RWPE1 (cell line): ENCODE measurements around the gene CDKN1B.

Experiments used
- CTCF ChIA-PET: fragments of 350-600 bp; sonication (Branson Sonifier 250); formaldehyde crosslinking; extraction: SDS; loops from one replicate; lab custom pipeline; 2021; lab: Yijun Ruan, JAX
- POLR2A ChIA-PET: fragments of 400-600 bp; formaldehyde crosslinking; extraction: SDS; loops from one replicate; lab custom pipeline; 2020; ENCODE audit warnings: antibody characterized with exemption; ENCODE audit not compliant: low non-redundant PET; lab: Yijun Ruan, JAX
- DNase-seq: peaks from one replicate; pipeline ENCODE4 v3.0.0; 2012; ENCODE audit warnings: low spot score
- H3K27ac ChIP-seq: fragments of 450-650 bp; 2 replicates; pipeline ENCODE4 v1.5.1; 2017
- TF ChIP-seq, protein P1 (sequence below): fragments of 450-650 bp; conservative IDR thresholded peaks from 2 replicates; pipeline ENCODE4 v1.5.1; 2017; ENCODE audit warnings: low read depth, mild to moderate bottlenecking

The CDKN1B gene

DNA sequence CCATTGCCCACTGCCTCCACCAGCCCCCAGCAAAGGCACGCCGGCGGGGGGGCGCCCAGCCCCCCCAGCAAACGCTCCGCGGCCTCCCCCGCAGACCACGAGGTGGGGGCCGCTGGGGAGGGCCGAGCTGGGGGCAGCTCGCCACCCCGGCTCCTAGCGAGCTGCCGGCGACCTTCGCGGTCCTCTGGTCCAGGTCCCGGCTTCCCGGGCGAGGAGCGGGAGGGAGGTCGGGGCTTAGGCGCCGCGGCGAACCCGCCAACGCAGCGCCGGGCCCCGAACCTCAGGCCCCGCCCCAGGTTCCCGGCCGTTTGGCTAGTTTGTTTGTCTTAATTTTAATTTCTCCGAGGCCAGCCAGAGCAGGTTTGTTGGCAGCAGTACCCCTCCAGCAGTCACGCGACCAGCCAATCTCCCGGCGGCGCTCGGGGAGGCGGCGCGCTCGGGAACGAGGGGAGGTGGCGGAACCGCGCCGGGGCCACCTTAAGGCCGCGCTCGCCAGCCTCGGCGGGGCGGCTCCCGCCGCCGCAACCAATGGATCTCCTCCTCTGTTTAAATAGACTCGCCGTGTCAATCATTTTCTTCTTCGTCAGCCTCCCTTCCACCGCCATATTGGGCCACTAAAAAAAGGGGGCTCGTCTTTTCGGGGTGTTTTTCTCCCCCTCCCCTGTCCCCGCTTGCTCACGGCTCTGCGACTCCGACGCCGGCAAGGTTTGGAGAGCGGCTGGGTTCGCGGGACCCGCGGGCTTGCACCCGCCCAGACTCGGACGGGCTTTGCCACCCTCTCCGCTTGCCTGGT lies at the start of gene CDKN1B:
Gene CDKN1B (plus strand): TSS at position 576 of the 793 bp plus-strand sequence. CDS start 472 bp downstream, outside the sequence.
- CTCF ChIA-PET = interaction anchor here (0.7 kb wide), 1 partner anchor 462 kb away, joined by 4 read pairs; no protein-coding TSS in a partner anchor
- peak; percentile 82 for DNase-seq
- POLR2A ChIA-PET = interaction anchor here (0.7 to 1.5 kb wide), 4 partner anchors 9 to 1137 kb away, joined by 3 to 4 read pairs (median 3); partner anchors contain the start of gene BORCS5
- TF ChIP-seq, protein P1, sequence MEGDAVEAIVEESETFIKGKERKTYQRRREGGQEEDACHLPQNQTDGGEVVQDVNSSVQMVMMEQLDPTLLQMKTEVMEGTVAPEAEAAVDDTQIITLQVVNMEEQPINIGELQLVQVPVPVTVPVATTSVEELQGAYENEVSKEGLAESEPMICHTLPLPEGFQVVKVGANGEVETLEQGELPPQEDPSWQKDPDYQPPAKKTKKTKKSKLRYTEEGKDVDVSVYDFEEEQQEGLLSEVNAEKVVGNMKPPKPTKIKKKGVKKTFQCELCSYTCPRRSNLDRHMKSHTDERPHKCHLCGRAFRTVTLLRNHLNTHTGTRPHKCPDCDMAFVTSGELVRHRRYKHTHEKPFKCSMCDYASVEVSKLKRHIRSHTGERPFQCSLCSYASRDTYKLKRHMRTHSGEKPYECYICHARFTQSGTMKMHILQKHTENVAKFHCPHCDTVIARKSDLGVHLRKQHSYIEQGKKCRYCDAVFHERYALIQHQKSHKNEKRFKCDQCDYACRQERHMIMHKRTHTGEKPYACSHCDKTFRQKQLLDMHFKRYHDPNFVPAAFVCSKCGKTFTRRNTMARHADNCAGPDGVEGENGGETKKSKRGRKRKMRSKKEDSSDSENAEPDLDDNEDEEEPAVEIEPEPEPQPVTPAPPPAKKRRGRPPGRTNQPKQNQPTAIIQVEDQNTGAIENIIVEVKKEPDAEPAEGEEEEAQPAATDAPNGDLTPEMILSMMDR = no peak
- peak within 1 kb of the TSS; percentile 99 for H3K27ac ChIP-seq

DNA sequence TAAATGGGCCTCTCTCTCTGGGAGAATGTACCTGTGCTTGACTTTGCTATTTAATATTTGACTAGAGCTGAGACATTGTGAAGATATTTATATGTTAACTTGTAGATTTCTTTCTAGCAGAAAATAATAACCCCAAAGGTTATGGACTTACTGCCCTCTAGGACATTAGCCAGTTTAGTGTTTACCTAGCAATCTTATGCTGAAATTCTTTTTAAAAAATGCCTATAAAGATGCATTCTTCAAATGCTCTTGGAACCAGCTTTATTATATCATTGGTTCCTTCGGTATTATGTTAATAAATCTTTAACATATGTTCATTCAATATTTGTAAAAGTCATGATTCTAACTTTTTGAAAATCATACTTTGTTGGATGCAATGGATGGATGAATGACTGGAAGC lies 49.2 kb upstream of the CDKN1B start:
- H3K27ac ChIP-seq = no peak overlapping the region
- CTCF ChIA-PET = interaction anchor here (0.5 kb wide), 1 partner anchor 528 kb away, joined by 10 read pairs; no protein-coding TSS in a partner anchor
- POLR2A ChIA-PET = no interaction called here
- no peak for DNase-seq
- TF ChIP-seq, protein P1 = no peak

DNA sequence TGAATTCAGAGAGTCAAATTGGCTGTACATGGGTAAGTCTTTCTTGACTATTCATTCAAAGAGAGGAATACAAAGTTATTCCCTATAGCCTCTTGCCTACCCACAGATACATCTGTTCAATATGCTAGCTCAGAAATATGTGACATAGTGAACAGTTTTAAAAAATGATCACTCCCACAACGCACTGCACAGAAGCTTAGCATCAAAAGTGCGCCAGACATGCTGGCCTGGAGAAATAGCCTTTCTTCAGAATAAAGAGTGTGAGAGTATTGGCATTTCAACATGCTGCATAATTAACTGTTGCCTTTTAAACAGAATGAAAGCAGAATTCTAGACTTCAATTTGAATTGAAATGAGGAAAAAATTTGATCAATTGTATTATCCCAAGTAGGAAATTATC lies 48.1 kb upstream of the CDKN1B start:
- CTCF ChIA-PET = no interaction called here
- no peak for DNase-seq
- POLR2A ChIA-PET = no interaction called here
- no peak overlapping the region for H3K27ac ChIP-seq
- TF ChIP-seq, protein P1 = no peak

DNA sequence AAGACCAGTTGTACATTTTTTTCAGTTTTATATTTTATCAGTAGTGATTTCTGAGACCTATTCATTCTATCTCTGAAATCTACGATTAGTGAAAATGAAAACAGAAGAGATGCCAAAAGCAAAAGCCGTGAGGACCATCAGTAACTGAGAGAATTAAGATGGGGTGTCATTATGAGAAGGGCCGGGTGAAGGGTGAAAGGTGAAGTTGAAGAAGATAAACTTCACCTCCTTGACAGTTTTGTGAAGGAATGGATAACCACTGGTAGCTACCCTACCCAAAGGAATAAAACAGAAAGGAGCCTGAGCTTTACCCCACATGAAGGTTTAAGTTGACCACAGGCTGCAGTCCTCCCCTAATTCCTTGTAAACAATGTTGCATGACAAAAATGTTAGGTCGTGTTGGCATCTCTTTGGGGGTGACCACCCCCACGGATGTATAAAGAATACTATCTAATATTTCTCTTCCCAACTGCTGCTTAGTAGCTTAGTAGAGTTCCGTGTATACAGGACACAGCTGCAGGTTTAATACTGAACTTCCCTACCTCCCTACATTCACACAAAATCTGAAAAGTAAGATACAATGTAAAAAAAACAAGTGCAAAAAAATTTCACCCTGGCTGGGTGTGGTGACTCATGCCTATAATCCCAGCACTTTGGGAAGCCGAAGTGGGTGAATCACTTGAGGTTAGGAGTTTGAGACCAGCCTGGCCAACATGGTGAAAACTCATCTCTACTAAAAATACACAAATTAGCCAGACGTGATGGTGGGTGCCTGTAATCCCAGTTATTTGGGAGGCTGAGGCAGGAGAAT lies 45.1 kb upstream of the CDKN1B start:
- no peak overlapping the region for H3K27ac ChIP-seq
- DNase-seq = no peak
- ChIA-PET CTCF (interaction anchor here (0.7 kb wide), 2 partner anchors 27 to 84 kb away, joined by 3 to 4 read pairs; no protein-coding TSS in a partner anchor), POLR2A (no interaction called here)
- TF ChIP-seq, protein P1 = no peak

DNA sequence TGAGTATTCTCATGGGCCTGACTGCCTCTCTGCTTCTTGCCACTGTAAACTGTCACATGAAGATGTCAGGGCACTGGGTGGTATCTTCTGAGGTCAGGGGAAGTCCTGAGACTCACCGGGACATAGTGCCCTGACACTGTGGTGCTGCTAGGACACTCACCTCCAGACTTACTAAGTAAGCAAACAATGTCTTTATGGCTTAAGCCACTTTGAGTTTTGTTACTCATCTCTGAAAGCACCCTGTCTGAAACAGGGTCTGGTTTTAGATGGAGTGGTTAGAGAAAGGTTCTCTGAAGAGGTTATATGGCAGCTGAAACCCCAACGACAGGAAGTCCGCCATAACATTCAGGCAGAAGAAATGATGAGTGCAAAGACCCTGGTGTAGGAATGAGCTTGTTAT lies 43.9 kb upstream of the CDKN1B start:
- TF ChIP-seq, protein P1 = no peak
- H3K27ac ChIP-seq = no peak overlapping the region
- ChIA-PET POLR2A (no interaction called here), CTCF (interaction anchor here (0.6 kb wide), 1 partner anchor 177 kb away, joined by 3 read pairs; no protein-coding TSS in a partner anchor)
- no peak for DNase-seq

DNA sequence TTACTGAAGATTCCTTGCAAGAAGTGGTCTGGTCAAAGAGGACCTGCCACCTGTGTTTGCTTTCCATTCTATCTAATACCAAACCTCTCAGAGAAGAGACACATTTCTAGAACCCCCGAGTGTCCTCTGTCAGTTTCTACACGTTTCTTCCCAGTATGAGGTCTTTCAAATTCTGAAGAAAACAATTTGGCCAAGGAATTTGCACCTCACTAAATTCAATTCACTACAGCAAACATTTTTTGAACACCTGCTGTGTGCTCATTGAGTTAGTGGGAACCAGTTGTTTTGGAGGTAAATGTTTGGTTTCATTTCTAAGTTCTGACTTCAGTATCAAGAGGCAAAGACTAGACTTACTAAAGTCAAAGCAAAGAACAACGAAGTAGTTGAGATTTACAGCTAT lies 40.6 kb upstream of the CDKN1B start:
- POLR2A ChIA-PET = no interaction called here
- DNase-seq = no peak
- CTCF ChIA-PET = no interaction called here
- TF ChIP-seq, protein P1 = no peak
- no peak overlapping the region for H3K27ac ChIP-seq
